K562 (cell line): ENCODE measurements around the gene NCOA3. TPM values are rescaled to one million over a fixed set of nuclear protein-coding genes. Genes with fewer than 3 reads are reported as not detected.

ENCODE experiments used
- CBX1 ChIP-seq: sonication (generic); IDR thresholded peaks from 2 replicates; pipeline ENCODE4 v1.6.1; 2016; ENCODE audit warnings: antibody characterized with exemption, low read depth, mild to moderate bottlenecking
- HDAC2 ChIP-seq: fragments of 450-650 bp; IDR thresholded peaks from 2 replicates; pipeline ENCODE4 v1.6.1; 2016; ENCODE audit warnings: mild to moderate bottlenecking
- KDM1A ChIP-seq, 2 experiments: fragments of 450-650 bp; IDR thresholded peaks; 2 replicates each; pipeline ENCODE4 v1.6.1; 2016; ENCODE audit warnings: mild to moderate bottlenecking in 2 of 2
- MEIS2 ChIP-seq: fragments of 450-650 bp; IDR thresholded peaks from 2 replicates; pipeline ENCODE4 v1.6.1; 2014; ENCODE audit warnings: mild to moderate bottlenecking; ENCODE audit not compliant: partially characterized antibody
- NR3C1 ChIP-seq: sonication (generic); formaldehyde crosslinking; IDR thresholded peaks from 2 replicates; pipeline ENCODE4 v1.8.1; 2022; ENCODE audit warnings: missing genetic modification reagents
- POLR2AphosphoS5 ChIP-seq: IDR thresholded peaks from 2 replicates; pipeline ENCODE4 v1.6.1; 2011; ENCODE audit warnings: mild to moderate bottlenecking, low read depth, low read length, moderate library complexity; ENCODE audit not compliant: control insufficient read depth, insufficient read depth
- SMARCE1 ChIP-seq: fragments of 450-650 bp; IDR thresholded peaks from 2 replicates; pipeline ENCODE4 v1.7.1; 2016; ENCODE audit warnings: mild to moderate bottlenecking
- TARDBP ChIP-seq: fragments of 450-650 bp; IDR thresholded peaks from 2 replicates; pipeline ENCODE4 v1.6.1; 2016
- U2AF1 ChIP-seq: fragments of 200-400 bp; formaldehyde crosslinking; optimal IDR thresholded peaks from 2 replicates; pipeline ENCODE3; 2017; ENCODE audit warnings: mild to moderate bottlenecking, low read depth, low read length, moderate library complexity
- ZNF75A ChIP-seq: fragments of 450-650 bp; formaldehyde crosslinking; IDR thresholded peaks from 2 replicates; pipeline ENCODE4 v1.4.0; 2020; ENCODE audit warnings: mild to moderate bottlenecking
- polyA plus RNA-seq, 8 experiments: library from polyadenylated mRNA; depleted of rRNA in 4 of 8; stranded (reverse) in 5 of 8; unstranded in 3 of 8; fragments of >200 nt; fragmentation: Nextera tagmentation in 2 of 8; fragmentation: Illumina TruSeq in 1 of 8; extraction: Ambion mirVana in 2 of 8; extraction: Trizol in 1 of 8; gene quantifications; 2 replicates each; pipeline versions ENCODE4 v1.2.1 to v1.2.3, GENCODE V29; 2011 to 2014; ENCODE audit warnings: inconsistent platforms in 1 of 8, missing spikeins in 1 of 8
- total RNA-seq, 7 experiments: library from RNA; depleted of rRNA in 6 of 7; stranded (reverse); fragments of >200 nt in 6 of 7; fragmentation: Illumina TruSeq in 2 of 7; extraction: Trizol in 2 of 7; gene quantifications; 2 replicates each; pipeline versions ENCODE4 v1.2.1 to v1.2.3, GENCODE V29; 2011 to 2021; ENCODE audit warnings: low replicate concordance in 1 of 7
- TF ChIP-seq, protein P1 (sequence below): fragments of 250-450 bp; sonication (Bioruptor Pico); IDR thresholded peaks from 2 replicates; pipeline ENCODE4 v1.5.0; 2021; ENCODE audit warnings: mild to moderate bottlenecking, moderate library complexity
- TF ChIP-seq, protein P2 (sequence below), 2 experiments: fragments of 450-650 bp; conservative IDR thresholded peaks; 2 replicates each; pipeline ENCODE4 v1.6.1; 2017; ENCODE audit warnings: mild to moderate bottlenecking in 2 of 2, moderate library complexity in 2 of 2
- TF ChIP-seq, protein P3 (sequence below): fragments of 250-450 bp; sonication (Bioruptor Pico); IDR thresholded peaks from 2 replicates; pipeline ENCODE4 v1.8.0; 2021; ENCODE audit warnings: moderate library complexity, mild to moderate bottlenecking, inconsistent platforms
- TF ChIP-seq, protein P4 (sequence below): fragments of 450-650 bp; IDR thresholded peaks from 2 replicates; pipeline ENCODE4 v1.6.1; 2017; ENCODE audit warnings: antibody characterized with exemption, mild to moderate bottlenecking
- TF ChIP-seq, protein P5 (sequence below), 2 experiments: fragments of 150-350 bp in 1 of 2; IDR thresholded peaks; 2 replicates each; pipeline ENCODE4 v1.6.1; 2012 to 2016; ENCODE audit warnings: low read depth in 2 of 2, low read length in 2 of 2, mild to moderate bottlenecking in 1 of 2, moderate library complexity in 1 of 2

The NCOA3 gene
- total and polyA plus RNA-seq, 9 of the 15 experiments (the other 6 are each of a cell fraction or from before 2014, with no cell fraction given): 3.2 to 24.3 (median 14.4) TPM

DNA sequence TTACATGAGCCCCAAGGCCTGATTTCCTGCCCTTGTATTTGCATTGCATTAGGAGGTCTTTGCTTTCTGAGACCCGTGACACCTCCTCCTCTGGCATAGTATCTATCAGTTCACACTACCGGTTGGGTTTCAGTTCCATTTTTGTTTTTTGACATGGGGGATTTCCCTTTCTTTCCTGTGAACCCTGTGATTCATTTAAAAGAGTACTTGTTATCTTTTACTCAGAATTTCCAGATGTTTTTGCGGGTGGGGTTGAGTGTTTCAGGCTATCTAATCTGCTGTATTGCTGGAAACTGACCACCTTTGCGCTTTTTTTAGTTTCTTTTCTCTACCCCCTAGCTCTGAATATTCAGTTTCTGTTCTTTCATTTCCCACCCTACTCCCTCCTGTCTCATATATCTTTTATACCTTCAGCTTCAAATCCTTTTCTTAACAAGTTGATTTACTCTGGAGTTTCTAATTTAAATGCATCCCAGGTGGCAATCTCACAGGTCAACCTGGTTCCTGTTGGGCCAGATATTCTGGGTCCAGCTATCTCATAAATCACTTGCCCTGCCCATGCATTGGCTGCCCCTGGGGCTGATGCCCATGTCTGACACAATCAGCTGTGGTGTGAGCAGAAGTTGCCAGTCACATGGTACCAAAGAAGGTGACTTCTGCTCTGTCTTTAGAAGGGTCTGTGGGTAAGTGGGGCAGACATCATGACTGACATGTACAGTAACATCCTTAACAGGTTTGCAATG, 14.3 kb upstream of the NCOA3 start (continued):
- TF ChIP-seq POLR2AphosphoS5: 0 out of 2 replicates have a peak, but pooled peaks have one; percentile 40
- no peak for TF ChIP-seq TARDBP
- TF ChIP-seq, protein P1, sequence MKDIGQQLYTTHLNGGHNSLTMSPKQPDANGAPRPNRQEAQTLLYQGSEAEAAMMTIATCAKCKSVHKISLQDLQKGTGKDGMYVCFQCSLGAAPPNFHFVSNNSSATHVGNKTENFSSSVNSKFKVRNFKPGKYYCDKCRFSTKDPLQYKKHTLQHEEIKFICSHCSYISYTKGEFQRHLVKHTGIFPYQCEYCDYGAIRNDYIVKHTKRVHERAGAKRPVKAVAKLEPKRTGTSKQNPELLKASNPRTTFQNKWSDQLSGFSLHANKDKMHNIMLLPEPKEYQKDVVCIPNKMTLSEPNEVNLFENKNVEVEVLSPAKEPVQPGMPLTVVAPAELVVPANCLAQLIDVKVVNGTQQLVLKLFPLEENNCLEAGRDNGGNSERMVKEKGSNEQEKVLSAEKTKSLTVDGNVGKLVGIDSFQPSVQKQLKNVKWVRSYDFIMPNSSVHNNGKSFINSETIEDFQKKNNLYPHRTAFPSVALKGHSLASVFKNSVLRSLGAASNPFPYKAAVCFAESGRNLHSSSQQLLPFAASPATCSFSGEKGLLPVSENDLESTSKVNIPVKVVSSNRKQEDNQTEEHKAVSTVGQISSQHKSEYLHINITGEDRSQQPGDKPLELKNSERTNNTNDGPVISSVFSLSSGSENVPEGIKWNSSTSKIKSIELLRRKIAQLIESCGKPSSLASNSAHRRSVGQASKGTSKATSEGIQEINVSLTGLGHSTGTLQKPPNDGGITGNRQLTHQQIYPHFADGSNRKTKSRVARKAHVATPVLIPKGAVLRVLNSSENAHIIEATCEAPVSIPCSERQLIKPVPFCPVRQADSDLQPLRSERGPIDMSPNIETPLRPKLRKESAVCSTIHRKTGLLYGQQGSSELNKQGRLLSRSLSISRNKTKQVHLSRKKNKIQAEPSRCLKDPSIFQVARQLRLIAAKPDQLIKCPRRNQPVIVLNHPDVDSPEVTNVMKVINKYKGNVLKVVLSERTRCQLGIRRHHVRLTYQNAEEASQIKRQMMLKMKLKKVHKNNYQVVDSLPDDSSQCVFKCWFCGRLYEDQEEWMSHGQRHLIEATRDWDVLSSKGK (CRISPR knock-in tag): no peak
- TF ChIP-seq, protein P2, sequence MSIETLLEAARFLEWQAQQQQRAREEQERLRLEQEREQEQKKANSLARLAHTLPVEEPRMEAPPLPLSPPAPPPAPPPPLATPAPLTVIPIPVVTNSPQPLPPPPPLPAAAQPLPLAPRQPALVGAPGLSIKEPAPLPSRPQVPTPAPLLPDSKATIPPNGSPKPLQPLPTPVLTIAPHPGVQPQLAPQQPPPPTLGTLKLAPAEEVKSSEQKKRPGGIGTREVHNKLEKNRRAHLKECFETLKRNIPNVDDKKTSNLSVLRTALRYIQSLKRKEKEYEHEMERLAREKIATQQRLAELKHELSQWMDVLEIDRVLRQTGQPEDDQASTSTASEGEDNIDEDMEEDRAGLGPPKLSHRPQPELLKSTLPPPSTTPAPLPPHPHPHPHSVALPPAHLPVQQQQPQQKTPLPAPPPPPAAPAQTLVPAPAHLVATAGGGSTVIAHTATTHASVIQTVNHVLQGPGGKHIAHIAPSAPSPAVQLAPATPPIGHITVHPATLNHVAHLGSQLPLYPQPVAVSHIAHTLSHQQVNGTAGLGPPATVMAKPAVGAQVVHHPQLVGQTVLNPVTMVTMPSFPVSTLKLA (conservative IDR thresholded peaks at IDR 0.05): no peak
- TF ChIP-seq SMARCE1: peak; percentile 85
- TF ChIP-seq, protein P3, sequence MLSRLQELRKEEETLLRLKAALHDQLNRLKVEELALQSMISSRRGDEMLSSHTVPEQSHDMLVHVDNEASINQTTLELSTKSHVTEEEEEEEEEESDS (CRISPR knock-in tag): no peak
- TF ChIP-seq ZNF75A (CRISPR knock-in tag): no peak
- TF ChIP-seq NR3C1 (CRISPR knock-in tag): no peak
- peak; percentile 77 for TF ChIP-seq KDM1A (IDR thresholded peaks at IDR 0.05)
- no peak for TF ChIP-seq U2AF1
- TF ChIP-seq, protein P4, sequence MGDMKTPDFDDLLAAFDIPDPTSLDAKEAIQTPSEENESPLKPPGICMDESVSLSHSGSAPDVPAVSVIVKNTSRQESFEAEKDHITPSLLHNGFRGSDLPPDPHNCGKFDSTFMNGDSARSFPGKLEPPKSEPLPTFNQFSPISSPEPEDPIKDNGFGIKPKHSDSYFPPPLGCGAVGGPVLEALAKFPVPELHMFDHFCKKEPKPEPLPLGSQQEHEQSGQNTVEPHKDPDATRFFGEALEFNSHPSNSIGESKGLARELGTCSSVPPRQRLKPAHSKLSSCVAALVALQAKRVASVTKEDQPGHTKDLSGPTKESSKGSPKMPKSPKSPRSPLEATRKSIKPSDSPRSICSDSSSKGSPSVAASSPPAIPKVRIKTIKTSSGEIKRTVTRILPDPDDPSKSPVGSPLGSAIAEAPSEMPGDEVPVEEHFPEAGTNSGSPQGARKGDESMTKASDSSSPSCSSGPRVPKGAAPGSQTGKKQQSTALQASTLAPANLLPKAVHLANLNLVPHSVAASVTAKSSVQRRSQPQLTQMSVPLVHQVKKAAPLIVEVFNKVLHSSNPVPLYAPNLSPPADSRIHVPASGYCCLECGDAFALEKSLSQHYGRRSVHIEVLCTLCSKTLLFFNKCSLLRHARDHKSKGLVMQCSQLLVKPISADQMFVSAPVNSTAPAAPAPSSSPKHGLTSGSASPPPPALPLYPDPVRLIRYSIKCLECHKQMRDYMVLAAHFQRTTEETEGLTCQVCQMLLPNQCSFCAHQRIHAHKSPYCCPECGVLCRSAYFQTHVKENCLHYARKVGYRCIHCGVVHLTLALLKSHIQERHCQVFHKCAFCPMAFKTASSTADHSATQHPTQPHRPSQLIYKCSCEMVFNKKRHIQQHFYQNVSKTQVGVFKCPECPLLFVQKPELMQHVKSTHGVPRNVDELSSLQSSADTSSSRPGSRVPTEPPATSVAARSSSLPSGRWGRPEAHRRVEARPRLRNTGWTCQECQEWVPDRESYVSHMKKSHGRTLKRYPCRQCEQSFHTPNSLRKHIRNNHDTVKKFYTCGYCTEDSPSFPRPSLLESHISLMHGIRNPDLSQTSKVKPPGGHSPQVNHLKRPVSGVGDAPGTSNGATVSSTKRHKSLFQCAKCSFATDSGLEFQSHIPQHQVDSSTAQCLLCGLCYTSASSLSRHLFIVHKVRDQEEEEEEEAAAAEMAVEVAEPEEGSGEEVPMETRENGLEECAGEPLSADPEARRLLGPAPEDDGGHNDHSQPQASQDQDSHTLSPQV: no peak
- TF ChIP-seq HDAC2: peak; percentile 68
- TF ChIP-seq CBX1: no peak
- TF ChIP-seq, protein P5, sequence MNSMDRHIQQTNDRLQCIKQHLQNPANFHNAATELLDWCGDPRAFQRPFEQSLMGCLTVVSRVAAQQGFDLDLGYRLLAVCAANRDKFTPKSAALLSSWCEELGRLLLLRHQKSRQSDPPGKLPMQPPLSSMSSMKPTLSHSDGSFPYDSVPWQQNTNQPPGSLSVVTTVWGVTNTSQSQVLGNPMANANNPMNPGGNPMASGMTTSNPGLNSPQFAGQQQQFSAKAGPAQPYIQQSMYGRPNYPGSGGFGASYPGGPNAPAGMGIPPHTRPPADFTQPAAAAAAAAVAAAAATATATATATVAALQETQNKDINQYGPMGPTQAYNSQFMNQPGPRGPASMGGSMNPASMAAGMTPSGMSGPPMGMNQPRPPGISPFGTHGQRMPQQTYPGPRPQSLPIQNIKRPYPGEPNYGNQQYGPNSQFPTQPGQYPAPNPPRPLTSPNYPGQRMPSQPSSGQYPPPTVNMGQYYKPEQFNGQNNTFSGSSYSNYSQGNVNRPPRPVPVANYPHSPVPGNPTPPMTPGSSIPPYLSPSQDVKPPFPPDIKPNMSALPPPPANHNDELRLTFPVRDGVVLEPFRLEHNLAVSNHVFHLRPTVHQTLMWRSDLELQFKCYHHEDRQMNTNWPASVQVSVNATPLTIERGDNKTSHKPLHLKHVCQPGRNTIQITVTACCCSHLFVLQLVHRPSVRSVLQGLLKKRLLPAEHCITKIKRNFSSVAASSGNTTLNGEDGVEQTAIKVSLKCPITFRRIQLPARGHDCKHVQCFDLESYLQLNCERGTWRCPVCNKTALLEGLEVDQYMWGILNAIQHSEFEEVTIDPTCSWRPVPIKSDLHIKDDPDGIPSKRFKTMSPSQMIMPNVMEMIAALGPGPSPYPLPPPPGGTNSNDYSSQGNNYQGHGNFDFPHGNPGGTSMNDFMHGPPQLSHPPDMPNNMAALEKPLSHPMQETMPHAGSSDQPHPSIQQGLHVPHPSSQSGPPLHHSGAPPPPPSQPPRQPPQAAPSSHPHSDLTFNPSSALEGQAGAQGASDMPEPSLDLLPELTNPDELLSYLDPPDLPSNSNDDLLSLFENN (IDR thresholded peaks at IDR 0.05; ENCODE audit: low read depth in 2 of 2, low read length in 2 of 2): no peak
- peak; percentile 47 for TF ChIP-seq MEIS2
